ENCODE measurements around the gene KIF18A. TPM values are rescaled to one million over a fixed set of nuclear protein-coding genes. Genes with fewer than 3 reads are reported as not detected.
A peak's percentile ranks its signal among the peaks of the same experiment; 100 is the strongest.

Gene KIF18A
- polyA plus RNA-seq, result 0.48 and 0.83 TPM in 2 replicates
- 3.7 and 4.7 TPM in 2 replicates for polyA minus RNA-seq

DNA sequence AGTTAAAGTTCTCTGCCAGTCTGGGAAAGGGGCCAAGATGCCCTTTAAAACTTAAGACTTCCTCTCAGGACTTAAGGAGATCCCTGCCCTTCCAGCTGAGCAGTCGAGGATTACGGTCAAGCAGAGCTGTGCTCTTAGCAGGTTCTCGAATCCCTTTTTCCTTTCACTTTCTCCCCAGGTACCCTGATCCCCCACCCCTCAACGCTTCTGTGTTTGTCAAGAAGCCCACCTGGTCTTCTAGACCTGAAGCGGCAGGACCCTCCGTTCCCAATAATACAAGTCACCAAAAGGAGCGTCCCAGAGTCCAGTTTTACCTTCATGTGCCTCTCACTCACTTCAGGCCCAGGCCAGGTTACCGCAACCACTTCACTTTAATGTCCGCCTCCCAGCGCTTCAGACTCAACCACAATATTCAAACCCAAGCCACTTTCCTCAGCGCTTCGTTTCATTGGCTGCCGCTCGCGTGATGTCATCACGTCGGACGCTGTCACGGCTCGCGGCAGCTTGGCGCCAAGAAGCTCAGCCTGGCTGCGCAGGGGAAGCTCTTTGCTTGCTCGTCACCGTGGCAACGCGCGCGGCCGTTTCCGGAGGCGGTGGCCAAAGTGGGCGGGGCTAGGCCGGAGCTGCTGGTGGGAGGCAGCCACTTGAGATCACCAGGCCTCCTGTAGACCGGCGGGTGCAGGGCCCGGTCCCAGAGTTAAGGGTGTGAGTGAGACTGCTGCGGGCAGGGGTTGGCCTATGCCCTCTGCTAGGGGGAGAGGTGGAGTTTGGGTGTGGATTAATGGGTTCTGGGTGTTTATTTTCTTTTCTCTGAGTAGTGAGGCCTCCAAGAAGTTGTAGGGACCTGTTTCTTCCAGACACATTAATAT lies at the start of gene KIF18A, which contains the start of gene METTL15:
Gene KIF18A (minus strand): TSS at position 407 of the 869 bp plus-strand sequence. CDS start 10,209 bp downstream, outside the sequence.
Gene METTL15 (plus strand): TSS at position 639 of the 869 bp plus-strand sequence. CDS start 4,947 bp downstream, outside the sequence.
- Histone ChIP-seq H3K9me3 (ENCODE audit: low read length) (no peaks in the 10 kb centered on the region), H3K27me3 (ENCODE audit: insufficient read depth, low read depth, low read length) (no peaks in the 10 kb centered on the region), H3K4me3 (ENCODE audit: low read length) (peak within 1 kb of the TSS; percentile 69), H2AFZ (ENCODE audit: low read depth, low read length) (peak within 1 kb of the TSS; percentile 62), H3K4me2 (ENCODE audit: low read length) (peak within 1 kb of the TSS; percentile 63), H3K9me2 (ENCODE audit: insufficient read depth, low read length) (no peaks in the 10 kb centered on the region), H3K27ac (ENCODE audit: low read length) (no peak within 1 kb of the TSS), H3K79me2 (replicated peaks; ENCODE audit: insufficient read depth, low read length) (peaks cover 58% of the 10 kb centered on the region), H3F3A (ENCODE audit: insufficient read depth, low read length, poor library complexity, severe bottlenecking) (no peaks in the 10 kb centered on the region), H4K20me1 (ENCODE audit: insufficient read depth) (no peaks in the 10 kb centered on the region), H3K9ac (ENCODE audit: low read length) (peak within 1 kb of the TSS; percentile 63), H3K36me3 (ENCODE audit: insufficient read depth, low read length) (no peaks in the 10 kb centered on the region)
- peak; percentile 98 for TF ChIP-seq MXI1 (conservative IDR thresholded peaks at IDR 0.05; ENCODE audit: poor library complexity, severe bottlenecking)
- TF ChIP-seq, protein P1, sequence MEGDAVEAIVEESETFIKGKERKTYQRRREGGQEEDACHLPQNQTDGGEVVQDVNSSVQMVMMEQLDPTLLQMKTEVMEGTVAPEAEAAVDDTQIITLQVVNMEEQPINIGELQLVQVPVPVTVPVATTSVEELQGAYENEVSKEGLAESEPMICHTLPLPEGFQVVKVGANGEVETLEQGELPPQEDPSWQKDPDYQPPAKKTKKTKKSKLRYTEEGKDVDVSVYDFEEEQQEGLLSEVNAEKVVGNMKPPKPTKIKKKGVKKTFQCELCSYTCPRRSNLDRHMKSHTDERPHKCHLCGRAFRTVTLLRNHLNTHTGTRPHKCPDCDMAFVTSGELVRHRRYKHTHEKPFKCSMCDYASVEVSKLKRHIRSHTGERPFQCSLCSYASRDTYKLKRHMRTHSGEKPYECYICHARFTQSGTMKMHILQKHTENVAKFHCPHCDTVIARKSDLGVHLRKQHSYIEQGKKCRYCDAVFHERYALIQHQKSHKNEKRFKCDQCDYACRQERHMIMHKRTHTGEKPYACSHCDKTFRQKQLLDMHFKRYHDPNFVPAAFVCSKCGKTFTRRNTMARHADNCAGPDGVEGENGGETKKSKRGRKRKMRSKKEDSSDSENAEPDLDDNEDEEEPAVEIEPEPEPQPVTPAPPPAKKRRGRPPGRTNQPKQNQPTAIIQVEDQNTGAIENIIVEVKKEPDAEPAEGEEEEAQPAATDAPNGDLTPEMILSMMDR (IDR thresholded peaks at IDR 0.05; ENCODE audit: poor library complexity, severe bottlenecking), result peak; percentile 18
- TF ChIP-seq EP300 (conservative IDR thresholded peaks at IDR 0.05; ENCODE audit: poor library complexity, severe bottlenecking), result peak; percentile 80
- no peak for TF ChIP-seq EZH2 (IDR thresholded peaks at IDR 0.05; ENCODE audit: borderline replicate concordance, insufficient read depth, low read length, poor library complexity, severe bottlenecking)
- TF ChIP-seq SMC3 (conservative IDR thresholded peaks at IDR 0.05; ENCODE audit: poor library complexity), result peak; percentile 46
- peak; percentile 75 for TF ChIP-seq POLR2AphosphoS5 (IDR thresholded peaks at IDR 0.05)
- TF ChIP-seq TAF1 (IDR thresholded peaks at IDR 0.05; ENCODE audit: low read depth), result no peak
- TF ChIP-seq, protein P2, sequence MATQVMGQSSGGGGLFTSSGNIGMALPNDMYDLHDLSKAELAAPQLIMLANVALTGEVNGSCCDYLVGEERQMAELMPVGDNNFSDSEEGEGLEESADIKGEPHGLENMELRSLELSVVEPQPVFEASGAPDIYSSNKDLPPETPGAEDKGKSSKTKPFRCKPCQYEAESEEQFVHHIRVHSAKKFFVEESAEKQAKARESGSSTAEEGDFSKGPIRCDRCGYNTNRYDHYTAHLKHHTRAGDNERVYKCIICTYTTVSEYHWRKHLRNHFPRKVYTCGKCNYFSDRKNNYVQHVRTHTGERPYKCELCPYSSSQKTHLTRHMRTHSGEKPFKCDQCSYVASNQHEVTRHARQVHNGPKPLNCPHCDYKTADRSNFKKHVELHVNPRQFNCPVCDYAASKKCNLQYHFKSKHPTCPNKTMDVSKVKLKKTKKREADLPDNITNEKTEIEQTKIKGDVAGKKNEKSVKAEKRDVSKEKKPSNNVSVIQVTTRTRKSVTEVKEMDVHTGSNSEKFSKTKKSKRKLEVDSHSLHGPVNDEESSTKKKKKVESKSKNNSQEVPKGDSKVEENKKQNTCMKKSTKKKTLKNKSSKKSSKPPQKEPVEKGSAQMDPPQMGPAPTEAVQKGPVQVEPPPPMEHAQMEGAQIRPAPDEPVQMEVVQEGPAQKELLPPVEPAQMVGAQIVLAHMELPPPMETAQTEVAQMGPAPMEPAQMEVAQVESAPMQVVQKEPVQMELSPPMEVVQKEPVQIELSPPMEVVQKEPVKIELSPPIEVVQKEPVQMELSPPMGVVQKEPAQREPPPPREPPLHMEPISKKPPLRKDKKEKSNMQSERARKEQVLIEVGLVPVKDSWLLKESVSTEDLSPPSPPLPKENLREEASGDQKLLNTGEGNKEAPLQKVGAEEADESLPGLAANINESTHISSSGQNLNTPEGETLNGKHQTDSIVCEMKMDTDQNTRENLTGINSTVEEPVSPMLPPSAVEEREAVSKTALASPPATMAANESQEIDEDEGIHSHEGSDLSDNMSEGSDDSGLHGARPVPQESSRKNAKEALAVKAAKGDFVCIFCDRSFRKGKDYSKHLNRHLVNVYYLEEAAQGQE (IDR thresholded peaks at IDR 0.05; ENCODE audit: borderline replicate concordance), result no peak
- peak; percentile 48 for TF ChIP-seq RAD21 (conservative IDR thresholded peaks at IDR 0.05)

DNA sequence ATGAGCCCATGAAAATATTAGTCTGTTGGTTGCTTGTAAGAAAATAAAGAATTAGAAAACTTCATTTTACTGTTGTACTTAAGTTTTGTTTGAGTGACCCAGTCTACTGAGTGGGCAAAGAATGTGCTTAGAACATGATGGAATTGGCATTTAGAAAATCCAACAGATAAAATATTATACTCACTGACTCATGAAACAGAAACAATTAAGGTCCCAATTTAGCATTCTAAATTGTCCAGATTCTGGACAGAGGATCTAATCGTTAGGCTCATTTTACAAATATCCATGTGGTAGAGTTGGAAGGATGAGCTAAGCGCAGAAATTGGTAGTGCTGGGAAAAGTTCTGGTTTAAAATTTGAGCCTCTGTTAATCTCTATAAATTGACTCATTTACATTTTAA lies 45.6 kb upstream of the KIF18A start:
- Histone ChIP-seq H3K27me3 (ENCODE audit: insufficient read depth, low read depth, low read length) (no peaks in the 10 kb centered on the region), H3K79me2 (replicated peaks; ENCODE audit: insufficient read depth, low read length) (no peaks in the 10 kb centered on the region)

More for the DNA sequence above, 45.6 kb upstream of the KIF18A start:
- no peaks in the 10 kb centered on the region for H3K9me3 ChIP-seq (ENCODE audit: low read length)
- H3K36me3 ChIP-seq (ENCODE audit: insufficient read depth, low read length), result no peaks in the 10 kb centered on the region
- no peak overlapping the region for H3K4me2 ChIP-seq (ENCODE audit: low read length)
- H3K9me2 ChIP-seq (ENCODE audit: insufficient read depth, low read length), result no peaks in the 10 kb centered on the region
- no peak overlapping the region for H3K9ac ChIP-seq (ENCODE audit: low read length)
- H3F3A ChIP-seq (ENCODE audit: insufficient read depth, low read length, poor library complexity, severe bottlenecking), result no peaks in the 10 kb centered on the region
- TF ChIP-seq, protein P2 (IDR thresholded peaks at IDR 0.05; ENCODE audit: borderline replicate concordance), result no peak
- TF ChIP-seq EP300 (conservative IDR thresholded peaks at IDR 0.05; ENCODE audit: poor library complexity, severe bottlenecking), result no peak
- no peak overlapping the region for H2AFZ ChIP-seq (ENCODE audit: low read depth, low read length)
- H3K4me3 ChIP-seq (ENCODE audit: low read length), result no peak overlapping the region
- H4K20me1 ChIP-seq (ENCODE audit: insufficient read depth), result no peaks in the 10 kb centered on the region
- H3K27ac ChIP-seq (ENCODE audit: low read length), result no peak overlapping the region
